NCI-H2227 treated with DMSO at 0.1 percent for 48 hours (cell line): ENCODE measurements around the gene SYPL2.

Source experiments
- DNase-seq: peaks from one replicate; lab custom pipeline; 2025; lab: John Stamatoyannopoulos, UW

Gene SYPL2

GRCh38 chr1:109516872-109517271 is 50.5 kb downstream of the SYPL2 start:
- DNase-seq, result no peak

- DNase-seq, result no peak
Observed at GRCh38 chr1:109517337-109517736, 51.0 kb downstream of the SYPL2 start.

GRCh38 chr1:109521002-109521951 is 54.9 kb downstream of the SYPL2 start:
- no peak for DNase-seq

GRCh38 chr1:109522026-109522425 is 55.7 kb downstream of the SYPL2 start:
- no peak for DNase-seq

- DNase-seq, result no peak
Observed at GRCh38 chr1:109523706-109524105, 57.4 kb downstream of the SYPL2 start.

GRCh38 chr1:109527098-109527811 is 60.9 kb downstream of the SYPL2 start:
- no peak for DNase-seq

GRCh38 chr1:109527846-109528695 is 61.7 kb downstream of the SYPL2 start:
- DNase-seq, result no peak

- DNase-seq, result no peak
Observed at GRCh38 chr1:109528712-109529111, 62.4 kb downstream of the SYPL2 start.

- DNase-seq, result no peak
Observed at GRCh38 chr1:109529881-109530456, 63.6 kb downstream of the SYPL2 start.

GRCh38 chr1:109530457-109531087 is 64.2 kb downstream of the SYPL2 start:
- DNase-seq, result peak; percentile 69

- no peak for DNase-seq
Observed at GRCh38 chr1:109531380-109531779, 65.0 kb downstream of the SYPL2 start.
